Erythroblast (primary cell): Measurements from ENCODE around the gene SAG.

Experiments used
- GATA1 ChIP-seq: IDR thresholded peaks from 2 replicates; pipeline ENCODE4 v1.6.1; 2011; ENCODE audit warnings: low read depth, mild to moderate bottlenecking, control low read depth, low read length, moderate library complexity
- POLR2A ChIP-seq: IDR thresholded peaks from 2 replicates; pipeline ENCODE4 v1.6.1; 2011; ENCODE audit warnings: mild to moderate bottlenecking, low read length

DNA sequence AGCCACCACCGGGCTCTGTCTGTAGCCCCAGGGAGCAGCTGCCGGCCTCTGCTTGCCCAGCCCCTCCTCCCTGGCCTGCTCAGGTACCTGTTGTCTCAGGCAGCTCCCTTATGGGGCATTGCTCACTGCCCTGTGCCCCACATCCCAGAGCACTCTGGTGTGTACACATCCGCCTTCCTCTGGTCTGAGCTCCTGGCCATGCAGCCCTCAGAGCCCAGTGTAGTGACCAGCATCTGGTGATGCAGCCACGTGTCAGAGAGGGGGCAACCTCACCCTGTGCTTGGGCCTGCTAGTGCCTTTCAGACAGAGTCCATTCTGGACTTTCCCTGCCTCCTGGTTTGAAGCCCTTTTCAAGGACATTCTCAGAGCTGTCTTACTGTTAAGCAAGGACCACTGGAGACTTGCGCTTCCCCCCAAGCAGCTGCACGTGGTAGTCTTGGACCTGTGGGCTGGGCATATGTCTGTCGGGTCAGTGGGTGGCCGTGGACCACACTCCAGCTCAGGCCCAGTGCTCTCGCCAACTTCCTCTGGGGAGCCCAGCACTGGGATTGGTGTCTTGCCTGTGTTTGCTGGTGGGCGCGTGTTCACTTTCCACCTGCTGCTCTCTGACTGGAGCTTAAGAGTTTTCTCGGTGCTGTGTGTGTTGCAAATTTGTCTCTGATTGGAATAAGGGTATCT, 77.3 kb downstream of the SAG start:
- TF ChIP-seq POLR2A (no peak), GATA1 (no peak)
